IMR-90 (cell line): Measurements from ENCODE around the gene PAM. TPM values are rescaled to one million over a fixed set of nuclear protein-coding genes. Genes with fewer than 3 reads are reported as not detected.

Experiments
- ATAC-seq: fragments of 200-7000 bp; cut with Tn5 transposase; 2 replicates; pipeline ENCODE4 v1.9.1; 2020; ENCODE audit warnings: low read depth, mild to moderate bottlenecking, moderate library complexity
- BruUV-seq: library from RNA; stranded (reverse); fragments of 400-500 nt; replicated peaks from 2 replicates; lab custom pipeline; 2021; lab: Mats Ljungman, UMichigan
- CTCF ChIA-PET: fragments of 300-600 bp; formaldehyde crosslinking; extraction: SDS; loops from one replicate; lab custom pipeline; 2021; ENCODE audit warnings: antibody characterized with exemption; lab: Yijun Ruan, JAX
- POLR2A ChIA-PET: fragments of 300-600 bp; sonication (Branson Sonifier 250); formaldehyde crosslinking; loops from one replicate; lab custom pipeline; 2022; ENCODE audit warnings: antibody characterized with exemption; ENCODE audit not compliant: unreplicated experiment; lab: Charles Lee
- DNase-seq: peaks from one replicate; pipeline ENCODE4 v3.0.0; 2013
- H2AFZ ChIP-seq: replicated peaks from 2 replicates; pipeline ENCODE3; 2013; ENCODE audit warnings: low read length, mild to moderate bottlenecking; ENCODE audit not compliant: poor library complexity
- H2AK5ac ChIP-seq: 2 replicates; pipeline ENCODE4 v1.6.1; 2013; ENCODE audit warnings: low read depth, low read length, inconsistent platforms
- H2AK9ac ChIP-seq: replicated peaks from 2 replicates; pipeline ENCODE3; 2013; ENCODE audit warnings: mild to moderate bottlenecking, low read depth, low read length, moderate library complexity; ENCODE audit not compliant: poor library complexity
- H2BK120ac ChIP-seq: 2 replicates; pipeline ENCODE4 v1.6.1; 2013; ENCODE audit warnings: low read depth, low read length, inconsistent platforms
- H2BK15ac ChIP-seq: 3 replicates; pipeline ENCODE4 v1.6.1; 2013; ENCODE audit warnings: low read depth, low read length, inconsistent platforms
- H2BK20ac ChIP-seq: 2 replicates; pipeline ENCODE4 v1.6.1; 2013; ENCODE audit warnings: low read depth, mild to moderate bottlenecking, inconsistent platforms, low read length, moderate library complexity
- H2BK5ac ChIP-seq: 2 replicates; pipeline ENCODE4 v1.6.1; 2013; ENCODE audit warnings: mild to moderate bottlenecking, low read depth, low read length, inconsistent platforms; ENCODE audit not compliant: poor library complexity, severe bottlenecking
- H3K14ac ChIP-seq: replicated peaks from 2 replicates; pipeline ENCODE4 v1.6.1; 2013; ENCODE audit warnings: low read depth, low read length, inconsistent platforms
- H3K18ac ChIP-seq: 2 replicates; pipeline ENCODE4 v1.6.1; 2013; ENCODE audit warnings: low read depth, low read length, control low read depth
- H3K23ac ChIP-seq: 2 replicates; pipeline ENCODE4 v1.6.1; 2013; ENCODE audit warnings: low read depth, low read length, inconsistent platforms
- H3K27ac ChIP-seq: 2 replicates; pipeline ENCODE4 v1.5.1; 2013; ENCODE audit warnings: mild to moderate bottlenecking, control low read depth, low read length; ENCODE audit not compliant: insufficient read depth
- H3K27me3 ChIP-seq: 2 replicates; pipeline ENCODE4 v1.6.1; 2013; ENCODE audit warnings: low read length; ENCODE audit not compliant: control insufficient read depth, insufficient read depth
- H3K36me3 ChIP-seq: 2 replicates; pipeline ENCODE4 v1.6.1; 2013; ENCODE audit warnings: low read length, mixed read lengths; ENCODE audit not compliant: control insufficient read depth, insufficient read depth
- H3K4ac ChIP-seq: 2 replicates; pipeline ENCODE4 v1.6.1; 2013; ENCODE audit warnings: low read depth, low read length, inconsistent platforms
- H3K4me1 ChIP-seq: 2 replicates; pipeline ENCODE4 v1.6.1; 2013; ENCODE audit warnings: low read length, mixed read lengths; ENCODE audit not compliant: control insufficient read depth, insufficient read depth
- H3K4me2 ChIP-seq: 2 replicates; pipeline ENCODE4 v1.6.1; 2013; ENCODE audit warnings: low read depth, mild to moderate bottlenecking, control low read depth, low read length, moderate library complexity
- H3K4me3 ChIP-seq: 2 replicates; pipeline ENCODE4 v1.5.1; 2013; ENCODE audit warnings: low read depth, mild to moderate bottlenecking, control low read depth, low read length, moderate library complexity; ENCODE audit not compliant: insufficient read depth
- H3K56ac ChIP-seq: 2 replicates; pipeline ENCODE4 v1.6.1; 2013; ENCODE audit warnings: low read length, inconsistent platforms; ENCODE audit not compliant: insufficient read depth; ENCODE audit errors: extremely low read depth
- H3K79me1 ChIP-seq, 2 experiments: 2 replicates each; pipeline ENCODE4 v1.6.1; 2013; ENCODE audit warnings: low read length in 2 of 2, inconsistent platforms in 1 of 2, low read depth in 1 of 2
- H3K9ac ChIP-seq: 2 replicates; pipeline ENCODE4 v1.6.1; 2013; ENCODE audit warnings: low read depth, low read length, control low read depth
- H3K9me1 ChIP-seq: 2 replicates; pipeline ENCODE4 v1.6.1; 2013; ENCODE audit warnings: low read length, inconsistent platforms; ENCODE audit not compliant: insufficient read depth
- H3K9me3 ChIP-seq: 2 replicates; pipeline ENCODE4 v1.6.1; 2013; ENCODE audit warnings: low read length; ENCODE audit not compliant: control insufficient read depth, insufficient read depth
- H4K20me1 ChIP-seq: 2 replicates; pipeline ENCODE4 v1.6.1; 2013; ENCODE audit warnings: low read length, inconsistent platforms; ENCODE audit not compliant: insufficient read depth
- H4K5ac ChIP-seq: 2 replicates; pipeline ENCODE4 v1.6.1; 2013; ENCODE audit warnings: mild to moderate bottlenecking, low read depth, low read length, control low read depth
- H4K8ac ChIP-seq, 2 experiments: 2 replicates each; pipeline ENCODE4 v1.6.1; 2013; ENCODE audit warnings: low read depth in 2 of 2, low read length in 2 of 2, control low read depth in 1 of 2, inconsistent platforms in 1 of 2
- H4K91ac ChIP-seq: 2 replicates; pipeline ENCODE4 v1.6.1; 2013; ENCODE audit warnings: low read depth, low read length, inconsistent platforms; ENCODE audit not compliant: insufficient read depth
- BHLHE40 ChIP-seq: fragments of 150-350 bp; IDR thresholded peaks from 2 replicates; pipeline ENCODE4 v1.6.1; 2016; ENCODE audit warnings: mild to moderate bottlenecking, low read depth, low read length
- CEBPB ChIP-seq: IDR thresholded peaks from 2 replicates; pipeline ENCODE4 v1.6.1; 2012; ENCODE audit warnings: low read depth, low read length, improper control_type of control experiment
- CHD1 ChIP-seq: IDR thresholded peaks from 2 replicates; pipeline ENCODE4 v1.6.1; 2012; ENCODE audit warnings: low read depth, low read length, improper control_type of control experiment
- CTCF ChIP-seq: conservative IDR thresholded peaks from 2 replicates; pipeline ENCODE4 v1.5.1; 2012; ENCODE audit warnings: mild to moderate bottlenecking, low read depth, low read length, improper control_type of control experiment
- MAZ ChIP-seq: IDR thresholded peaks from 2 replicates; pipeline ENCODE4 v1.6.1; 2012; ENCODE audit warnings: low read depth, mild to moderate bottlenecking, low read length, improper control_type of control experiment, moderate library complexity, borderline replicate concordance
- NFE2L2 ChIP-seq: fragments of 150-350 bp; IDR thresholded peaks from 2 replicates; pipeline ENCODE4 v1.6.1; 2016; ENCODE audit warnings: low read depth, mild to moderate bottlenecking, low read length
- POLR2A ChIP-seq: IDR thresholded peaks from 2 replicates; pipeline ENCODE4 v1.6.1; 2012; ENCODE audit warnings: mild to moderate bottlenecking, low read depth, low read length
- RFX5 ChIP-seq: IDR thresholded peaks from 2 replicates; pipeline ENCODE4 v1.8.0; 2012; ENCODE audit warnings: low read depth, mild to moderate bottlenecking, low read length, moderate library complexity
- USF2 ChIP-seq: fragments of 150-350 bp; IDR thresholded peaks from 2 replicates; pipeline ENCODE4 v1.6.1; 2017; ENCODE audit warnings: mild to moderate bottlenecking, antibody characterized with exemption, low read length, low read depth
- WGBS, 2 experiments: methylation state at CpG; one replicate each; pipeline versions ENCODE4 v1.1.5 to v1.1.7; 2013; ENCODE audit warnings: missing lambda C conversion rate in 2 of 2; ENCODE audit not compliant: insufficient read length in 1 of 2; ENCODE audit errors: extremely low coverage in 2 of 2; 5-methylcytosine and 5-hydroxymethylcytosine counted together
- dilution Hi-C: fragments of 300-500 bp; cut with HindIII; formaldehyde crosslinking; loops from one replicate; pipeline ENCODE4 v1.14.3; 2018; ENCODE audit warnings: low sequenced_read_pairs; ENCODE audit not compliant: unreplicated experiment
- in situ Hi-C: fragments of 300-500 bp; cut with MboI; formaldehyde crosslinking; loops from 3 replicates; pipeline ENCODE4 v1.14.3; 2019; ENCODE audit warnings: low sequenced_read_pairs, inconsistent platforms, mixed read lengths
- intact Hi-C: fragments of 100-400 bp; cut with micrococcal nuclease; formaldehyde crosslinking; loops from 2 replicates; pipeline ENCODE4 v1.10.0; 2022
- polyA plus RNA-seq, 3 experiments: library from polyadenylated mRNA; depleted of rRNA; stranded (reverse); fragments of >200 nt; gene quantifications; 2 replicates each; pipeline ENCODE4 v1.2.3, GENCODE V29; 2012; ENCODE audit warnings: low replicate concordance in 1 of 3
- total RNA-seq: library from RNA; depleted of rRNA; stranded (reverse); fragments of >200 nt; gene quantifications from 2 replicates; pipeline ENCODE4 v1.2.3, GENCODE V29; 2012

Gene PAM
- total and polyA plus RNA-seq, 2 of the 4 experiments (the other 2 are of a cell fraction), result 115 to 179 TPM

- Histone ChIP-seq H4K8ac (no peak overlapping the region), H3K18ac (no peak overlapping the region), H3K9me1 (no peaks in the 10 kb centered on the region), H2AFZ (no peak overlapping the region), H3K9me3 (no peaks in the 10 kb centered on the region), H2BK120ac (no peak overlapping the region), H3K79me1 (no peaks in the 10 kb centered on the region; a peak in 2 of 4 replicates), H3K4ac (no peak overlapping the region), H2AK9ac (no peak overlapping the region), H3K56ac (no peak overlapping the region), H3K4me1 (peaks cover 1% of the 10 kb centered on the region; the same call in 1 of the 2 replicates), H4K91ac (no peak overlapping the region), H3K4me2 (no peak overlapping the region), H4K20me1 (no peaks in the 10 kb centered on the region), H3K9ac (no peak overlapping the region), H3K4me3 (no peak overlapping the region), H3K36me3 (no peaks in the 10 kb centered on the region), H2AK5ac (no peak overlapping the region), H3K27me3 (no peaks in the 10 kb centered on the region), H3K27ac (no peak overlapping the region), H2BK15ac (no peak overlapping the region), H3K14ac (no peak overlapping the region), H3K23ac (no peak overlapping the region), H4K5ac (no peak overlapping the region), H2BK20ac (no peak overlapping the region), H2BK5ac (no peak overlapping the region)
- BruUV-seq, result no TSS peak
- ChIA-PET CTCF (no interaction called here), POLR2A (no interaction called here)
- no CpG with 5 or more reads among the region's 4 CpGs for WGBS, 2 experiments
- ATAC-seq (no peak), DNase-seq (no peak)
- dilution Hi-C loops (no loop called here), in situ Hi-C loops (loop anchor here (10.0 kb wide), 1 partner anchor 375 kb away; the partner anchor contains the start of genes GIN1 and PPIP5K2), intact Hi-C loops (loop anchor here (10.0 kb wide), 1 partner anchor 375 kb away; the partner anchor contains the start of genes GIN1 and PPIP5K2)
- no peak for TF ChIP-seq USF2
- TF ChIP-seq CHD1, result no peak
- TF ChIP-seq POLR2A, result no peak
- TF ChIP-seq RFX5, result no peak
- TF ChIP-seq CTCF, result no peak
- no peak for TF ChIP-seq MAZ
- no peak for TF ChIP-seq NFE2L2
- no peak for TF ChIP-seq CEBPB
- TF ChIP-seq BHLHE40, result no peak
These were observed 4.8 kb upstream of the PAM start for GRCh38 chr5:102750151-102750834.
